Endothelial cell of umbilical vein (primary cell): Measurements from ENCODE around the gene ZNF618. TPM values are rescaled to one million over a fixed set of nuclear protein-coding genes. Genes with fewer than 3 reads are reported as not detected.

Experiments used
- BruUV-seq: library from RNA; stranded (reverse); fragments of 400-500 nt; replicated peaks from 2 replicates; lab custom pipeline; 2021; lab: Mats Ljungman, UMichigan
- CTCF ChIA-PET: fragments of 300-600, 350-600 bp; sonication (Branson Sonifier 250); formaldehyde crosslinking; loops from one replicate; lab custom pipeline; 2021; ENCODE audit warnings: antibody characterized with exemption, inconsistent platforms; lab: Charles Lee
- POLR2A ChIA-PET: fragments of 300-600, 350-600 bp; sonication (Branson Sonifier 250); formaldehyde crosslinking; loops from one replicate; lab custom pipeline; 2021; ENCODE audit warnings: antibody characterized with exemption, inconsistent platforms; lab: Charles Lee
- DNase-seq: peaks from one replicate; pipeline ENCODE4 v3.0.0-alpha.2; 2011; ENCODE audit warnings: low read depth, low spot score
- FAIRE-seq: peaks from 2 replicates; lab custom pipeline; 2011; peaks lifted over from hg19 to GRCh38; lab: Jason Lieb, UNC
- H2AFZ ChIP-seq: 2 replicates; pipeline ENCODE4 v1.6.0; 2012; ENCODE audit warnings: low read depth, low read length, control low read depth, inconsistent platforms
- H3K27ac ChIP-seq: 2 replicates; pipeline ENCODE4 v1.5.1; 2011; ENCODE audit warnings: low read depth, mild to moderate bottlenecking, control low read depth, low read length, moderate library complexity; ENCODE audit not compliant: insufficient read depth
- H3K27me3 ChIP-seq, 2 experiments: 2 replicates each; pipeline versions ENCODE4 v1.6.0 to v1.6.1; 2011; ENCODE audit warnings: low read length in 2 of 2, mixed read lengths in 1 of 2; ENCODE audit not compliant: control insufficient read depth in 2 of 2, insufficient read depth in 2 of 2
- H3K36me3 ChIP-seq, 2 experiments: 2 replicates in 1 of 2; 3 replicates in 1 of 2; pipeline ENCODE4 v1.5.1; 2011; ENCODE audit warnings: low read length in 2 of 2, mild to moderate bottlenecking in 1 of 2, moderate library complexity in 1 of 2; ENCODE audit not compliant: control insufficient read depth in 2 of 2, insufficient read depth in 2 of 2; ENCODE audit errors: extremely low read depth in 1 of 2
- H3K4me1 ChIP-seq: 3 replicates; pipeline ENCODE4 v1.5.1; 2011; ENCODE audit warnings: mild to moderate bottlenecking, low read length; ENCODE audit not compliant: control insufficient read depth, insufficient read depth; ENCODE audit errors: extremely low read depth
- H3K4me2 ChIP-seq: 2 replicates; pipeline ENCODE4 v1.6.1; 2011; ENCODE audit warnings: low read length, control low read depth, mixed read lengths; ENCODE audit not compliant: insufficient read depth
- H3K4me3 ChIP-seq, 3 experiments: fragments of 200-600 bp in 1 of 3; sonication (generic), shearing (Covaris generic) in 1 of 3; replicated peaks in 1 of 3; 2 replicates each; pipeline ENCODE4 v1.5.1; 2011 to 2016; ENCODE audit warnings: control low read depth in 3 of 3, low read length in 3 of 3, mild to moderate bottlenecking in 2 of 3, inconsistent platforms in 1 of 3, low read depth in 1 of 3, moderate library complexity in 1 of 3; ENCODE audit not compliant: insufficient read depth in 1 of 3
- H3K79me2 ChIP-seq: 2 replicates; pipeline ENCODE4 v1.6.0; 2012; ENCODE audit warnings: low read length, inconsistent platforms; ENCODE audit not compliant: control insufficient read depth, insufficient read depth
- H3K9ac ChIP-seq: replicated peaks from 2 replicates; pipeline ENCODE3; 2011; ENCODE audit warnings: low read length, control low read depth; ENCODE audit not compliant: insufficient read depth; ENCODE audit errors: extremely low read depth
- H3K9me1 ChIP-seq: replicated peaks from 3 replicates; pipeline ENCODE4 v1.6.0; 2011; ENCODE audit warnings: mild to moderate bottlenecking, low read length; ENCODE audit not compliant: control insufficient read depth, insufficient read depth; ENCODE audit errors: extremely low read depth
- H3K9me3 ChIP-seq: replicated peaks from 2 replicates; pipeline ENCODE4 v1.5.1; 2012; ENCODE audit warnings: low read length, inconsistent platforms; ENCODE audit not compliant: control insufficient read depth, insufficient read depth
- H4K20me1 ChIP-seq: replicated peaks from 2 replicates; pipeline ENCODE3; 2011; ENCODE audit warnings: mild to moderate bottlenecking, low read length; ENCODE audit not compliant: control insufficient read depth, insufficient read depth; ENCODE audit errors: extremely low read depth
- CTCF ChIP-seq, 2 donors: IDR thresholded peaks; 1 replicate in 1 of 2; 2 replicates in 1 of 2; pipeline ENCODE4 v1.5.1; 2011; ENCODE audit warnings: low read length in 2 of 2, mild to moderate bottlenecking in 2 of 2, moderate library complexity in 2 of 2, control low read depth in 1 of 2, inconsistent platforms in 1 of 2, low read depth in 1 of 2; ENCODE audit not compliant: insufficient read depth in 1 of 2; ENCODE audit errors: extremely low read depth in 1 of 2
- EZH2 ChIP-seq: IDR thresholded peaks from 2 replicates; pipeline ENCODE4 v1.6.1; 2012; ENCODE audit warnings: borderline replicate concordance, low read depth, mild to moderate bottlenecking, moderate library complexity, low read length, inconsistent platforms; ENCODE audit not compliant: severe bottlenecking
- FOS ChIP-seq: IDR thresholded peaks from 2 replicates; pipeline ENCODE4 v1.6.1; 2011; ENCODE audit warnings: mild to moderate bottlenecking, low read length, moderate library complexity, borderline replicate concordance; ENCODE audit not compliant: insufficient read depth
- GATA2 ChIP-seq: IDR thresholded peaks from 2 replicates; pipeline ENCODE4 v1.7.0; 2011; ENCODE audit warnings: low read depth, mild to moderate bottlenecking, moderate library complexity, mixed read lengths, low read length; ENCODE audit not compliant: insufficient read length, insufficient read depth
- JUN ChIP-seq: IDR thresholded peaks from 2 replicates; pipeline ENCODE4 v1.6.1; 2011; ENCODE audit warnings: borderline replicate concordance, low read depth; ENCODE audit not compliant: insufficient read length, insufficient read depth
- MAX ChIP-seq: IDR thresholded peaks from 2 replicates; pipeline ENCODE4 v1.6.1; 2011; ENCODE audit not compliant: insufficient read depth, insufficient read length
- MYC ChIP-seq: IDR thresholded peaks from one replicate; pipeline ENCODE4 v1.6.1; 2011; ENCODE audit warnings: mild to moderate bottlenecking, low read depth, low read length
- POLR2A ChIP-seq: IDR thresholded peaks from 2 replicates; pipeline ENCODE4 v1.6.1; 2012; ENCODE audit warnings: low read depth, mild to moderate bottlenecking, control low read depth, low read length
- POLR2AphosphoS5 ChIP-seq: IDR thresholded peaks from 2 replicates; pipeline ENCODE4 v1.6.1; 2012; ENCODE audit warnings: low read depth, mild to moderate bottlenecking, control low read depth, low read length, moderate library complexity; ENCODE audit not compliant: insufficient read depth
- dilution Hi-C: fragments of 300-500 bp; cut with MboI; formaldehyde crosslinking; loops from one replicate; pipeline ENCODE4 v1.15.0; 2019; ENCODE audit warnings: low sequenced_read_pairs; ENCODE audit not compliant: extremely low pct_ligation_motif_present
- intact Hi-C: fragments of 100-400 bp; cut with micrococcal nuclease; formaldehyde crosslinking; loops from one replicate; pipeline ENCODE4 v1.10.0; 2022
- polyA plus RNA-seq, 4 experiments: library from polyadenylated mRNA; depleted of rRNA in 3 of 4; stranded (reverse) in 3 of 4; unstranded in 1 of 4; fragments of >200 nt; gene quantifications; 2 replicates each; pipeline versions ENCODE4 v1.2.1 to v1.2.3, GENCODE V29; 2011 to 2012; ENCODE audit warnings: missing spikeins in 1 of 4
- total RNA-seq: library from RNA; stranded (reverse); gene quantifications from 2 replicates; pipeline ENCODE4 v1.2.3, GENCODE V29; 2021

The ZNF618 gene
- total and polyA plus RNA-seq, 2 donors (not counting 3 experiments of a cell fraction or from before 2014, with no cell fraction given), result 22.6 to 80.3 TPM

GRCh38 chr9:114091711-114092110 is 215.6 kb downstream of the ZNF618 start:
- Histone ChIP-seq H3K36me3 (no peaks in the 10 kb centered on the region), H3K4me2 (no peak overlapping the region), H3K4me3 (no peak overlapping the region), H3K27me3 (peaks cover 2 to 5% of the 10 kb centered on the region in 2 experiments), H3K79me2 (no peaks in the 10 kb centered on the region), H3K9me1 (no peaks in the 10 kb centered on the region), H2AFZ (no peak overlapping the region), H3K9ac (no peak overlapping the region), H4K20me1 (no peaks in the 10 kb centered on the region), H3K4me1 (no peaks in the 10 kb centered on the region), H3K9me3 (no peaks in the 10 kb centered on the region), H3K27ac (no peak overlapping the region)
- ChIA-PET CTCF (interaction anchor here (1.1 to 5.8 kb wide), 2 partner anchors 9 to 16 kb away, joined by 4 to 64 read pairs; no protein-coding TSS in a partner anchor), POLR2A (interaction anchor here (0.7 kb wide), 1 partner anchor 501 kb away, joined by 5 read pairs; no protein-coding TSS in a partner anchor)
- no peak for DNase-seq
- no TSS peak for BruUV-seq
- TF ChIP-seq CTCF (IDR thresholded peaks at IDR 0.05; ENCODE audit: extremely low read depth in 1 of 2, insufficient read depth in 1 of 2, low read depth in 1 of 2, low read length in 2 of 2) (no peak), MAX (no peak), MYC (no peak), JUN (no peak), GATA2 (no peak), POLR2AphosphoS5 (no peak), FOS (no peak), POLR2A (no peak), EZH2 (no peak)
- dilution Hi-C loops, result loop anchor here (25.0 kb wide), 1 partner anchor 196 kb away; no protein-coding TSS in a partner anchor
- intact Hi-C loops, result no loop called here
- FAIRE-seq, result no peak
